ENCODE measurements around the gene SMIM38. TPM values are rescaled to one million over a fixed set of nuclear protein-coding genes. Genes with fewer than 3 reads are reported as not detected.

SMIM38 gene
- total RNA-seq: under 0.01 TPM in 1 of 2 replicates, not detected in the other

DNA sequence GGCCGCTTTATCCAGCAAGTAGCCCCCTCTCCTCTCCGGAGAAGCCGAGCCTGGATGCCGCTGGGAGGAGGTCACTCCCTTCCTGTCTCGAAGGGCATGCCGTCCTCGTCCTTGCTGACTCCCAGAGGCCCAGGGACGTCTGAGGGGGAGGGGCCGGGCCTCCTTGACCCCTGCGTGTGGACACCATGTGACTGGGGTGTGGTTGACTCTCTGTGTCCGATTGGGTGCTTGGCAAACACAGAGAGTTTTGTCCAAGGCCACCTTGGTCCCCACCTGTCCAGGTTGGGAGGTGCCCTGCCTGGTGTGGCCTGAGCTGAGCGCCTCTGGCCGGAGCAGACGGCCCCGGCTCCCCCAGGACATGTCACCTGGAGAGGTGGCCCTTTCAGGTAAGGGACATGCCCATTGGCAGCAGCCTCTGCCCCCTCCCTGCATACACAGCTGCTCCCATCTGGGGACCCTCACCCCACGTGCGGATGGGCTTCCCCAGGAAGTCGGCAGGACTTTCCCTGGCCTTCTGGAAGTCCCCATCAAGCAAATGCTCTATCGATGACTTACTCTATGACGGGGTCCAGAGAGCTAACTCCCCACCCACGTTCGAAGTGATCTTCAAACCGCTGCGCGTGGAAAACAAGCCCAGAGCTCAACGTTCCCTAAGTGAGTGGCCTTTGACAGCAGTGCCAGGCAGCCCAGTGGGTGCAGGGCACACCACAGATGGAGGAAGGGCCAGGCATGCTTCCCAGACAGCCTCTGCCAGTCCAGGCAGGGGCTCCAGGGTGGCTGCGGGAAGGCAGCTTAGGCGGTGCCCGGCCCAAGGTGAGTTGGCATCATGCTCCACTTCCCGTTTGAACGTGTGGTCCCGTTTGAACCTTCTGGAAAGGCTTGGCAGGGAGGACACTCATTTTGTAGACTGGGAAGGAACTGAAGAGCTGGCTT lies at the start of gene SMIM38:
TSS of gene SMIM38 (plus strand) at position 634 of the 933 bp plus-strand sequence. CDS start 1,912 bp downstream, outside the sequence.

Other genes starting within 250 kb of the SMIM38 start
- not detected in 2 replicates for gene MRGPRD, start 174.9 kb upstream of the SMIM38 start, total RNA-seq
- gene MRGPRF, start 142.7 kb upstream of the SMIM38 start, total RNA-seq: 27.8 and 40.1 TPM in 2 replicates
- 9.2 and 13.9 TPM in 2 replicates for gene TPCN2, start 107.0 kb upstream of the SMIM38 start, total RNA-seq
- gene MYEOV, start 138.2 kb downstream of the SMIM38 start, total RNA-seq: 14.3 and 23.9 TPM in 2 replicates

All from subcutaneous preadipocyte (primary cell).